IPS-15b (cell line): ENCODE data around the gene WNT4.

ENCODE experiments used
- H3K27me3 ChIP-seq: one replicate; pipeline ENCODE4 v1.6.1; 2013; ENCODE audit warnings: low read length; ENCODE audit not compliant: control insufficient read depth, insufficient read depth
- H3K36me3 ChIP-seq: one replicate; pipeline ENCODE4 v1.6.1; 2013; ENCODE audit warnings: low read length; ENCODE audit not compliant: control insufficient read depth, insufficient read depth
- H3K4me1 ChIP-seq: one replicate; pipeline ENCODE4 v1.6.1; 2013; ENCODE audit warnings: mild to moderate bottlenecking, low read length; ENCODE audit not compliant: control insufficient read depth, insufficient read depth
- H3K4me3 ChIP-seq: one replicate; pipeline ENCODE4 v1.5.1; 2013; ENCODE audit warnings: low read depth, low read length
- H3K9ac ChIP-seq: one replicate; pipeline ENCODE4 v1.6.1; 2013; ENCODE audit warnings: low read depth, mild to moderate bottlenecking, low read length
- H3K9me3 ChIP-seq: one replicate; pipeline ENCODE4 v1.6.1; 2013; ENCODE audit warnings: mild to moderate bottlenecking, low read length; ENCODE audit not compliant: control insufficient read depth, insufficient read depth

WNT4 gene

GRCh38 chr1:22124592-22125229, 18.2 kb downstream of the WNT4 start:
- H3K4me3 ChIP-seq = no peak overlapping the region
- no peaks in the 10 kb centered on the region for H3K9me3 ChIP-seq
- H3K9ac ChIP-seq = no peak overlapping the region

DNA sequence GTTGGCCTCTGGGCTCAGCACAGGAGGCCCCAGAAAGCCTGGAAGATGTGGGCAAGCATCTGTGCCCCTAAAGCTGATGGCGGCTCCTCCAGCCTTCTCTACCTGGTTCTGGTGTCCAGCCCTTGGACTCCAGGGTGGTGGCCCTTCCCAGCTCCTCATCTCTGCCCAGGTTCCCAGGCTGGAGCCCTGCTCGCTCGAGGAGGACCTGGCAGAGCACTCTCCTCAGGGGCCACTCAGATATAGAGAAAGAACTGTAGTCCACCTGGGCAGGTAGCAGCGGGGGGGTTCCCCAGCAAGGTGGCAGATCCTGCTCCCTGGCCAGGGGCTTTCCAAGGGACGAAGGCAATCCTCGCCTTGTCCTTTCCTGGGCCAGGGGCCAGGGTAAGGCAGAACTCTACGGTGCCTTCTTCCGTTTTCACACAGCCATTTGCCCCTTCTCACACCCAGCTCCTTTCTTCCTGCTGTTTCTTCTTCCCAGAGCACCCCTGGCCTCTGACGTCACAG, 18.9 kb downstream of the WNT4 start:
- Histone ChIP-seq H3K4me3 (no peak overlapping the region), H3K4me1 (peaks cover 12% of the 10 kb centered on the region), H3K9me3 (no peaks in the 10 kb centered on the region), H3K36me3 (peaks cover 11% of the 10 kb centered on the region), H3K27me3 (no peaks in the 10 kb centered on the region), H3K9ac (no peak overlapping the region)

More at GRCh38 chr1:22124592-22125229, 18.2 kb downstream of the WNT4 start:
- Histone ChIP-seq H3K4me1 (peaks cover 12% of the 10 kb centered on the region), H3K36me3 (peaks cover 13% of the 10 kb centered on the region), H3K27me3 (no peaks in the 10 kb centered on the region)

GRCh38 chr1:22123071-22123390, 19.9 kb downstream of the WNT4 start:
- H3K27me3 ChIP-seq = no peaks in the 10 kb centered on the region
- peaks cover 12% of the 10 kb centered on the region for H3K4me1 ChIP-seq
- H3K9ac ChIP-seq = no peak overlapping the region
- no peaks in the 10 kb centered on the region for H3K9me3 ChIP-seq
- peaks cover 11% of the 10 kb centered on the region for H3K36me3 ChIP-seq
- no peak overlapping the region for H3K4me3 ChIP-seq

DNA sequence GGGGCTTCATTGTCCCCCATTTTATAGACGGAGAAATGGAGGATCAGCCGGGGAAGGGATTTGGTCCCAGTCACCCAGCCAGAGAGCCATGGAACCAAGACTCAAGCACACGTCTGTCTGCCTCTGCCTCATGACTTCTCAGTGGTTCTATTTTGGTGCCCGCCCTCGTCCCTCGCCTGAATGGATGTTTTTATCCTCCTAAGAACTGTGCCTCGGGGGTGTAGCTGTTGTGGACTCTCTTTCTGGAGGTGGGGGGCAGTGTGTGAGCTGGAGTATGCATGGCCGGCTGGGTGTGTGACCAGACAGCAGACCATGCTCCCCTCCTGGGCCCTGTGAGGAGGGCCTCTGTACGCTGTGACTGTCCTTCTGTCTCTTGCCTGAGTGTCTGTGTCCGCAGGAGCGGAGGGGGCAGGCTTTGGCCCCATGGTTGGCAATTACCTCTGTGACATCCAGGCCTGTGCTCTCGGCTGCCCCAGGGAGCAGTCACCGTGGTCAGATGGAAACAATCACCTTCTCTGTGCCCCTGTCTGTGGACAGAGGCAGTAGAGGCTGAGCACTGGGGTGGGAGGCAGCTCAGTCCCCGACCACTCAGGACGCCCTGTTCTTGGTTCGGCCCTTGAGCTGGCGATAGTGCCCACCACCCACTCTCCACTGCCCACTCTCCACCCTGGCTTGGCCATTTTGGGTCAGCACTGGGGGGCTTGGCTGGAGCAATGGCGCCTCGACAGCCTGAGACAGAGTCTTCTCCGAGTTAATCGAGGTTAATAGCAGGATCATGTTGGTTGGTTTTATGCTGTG, 20.4 kb downstream of the WNT4 start:
- Histone ChIP-seq H3K9me3 (no peaks in the 10 kb centered on the region), H3K9ac (no peak overlapping the region), H3K36me3 (peaks cover 11% of the 10 kb centered on the region)

DNA sequence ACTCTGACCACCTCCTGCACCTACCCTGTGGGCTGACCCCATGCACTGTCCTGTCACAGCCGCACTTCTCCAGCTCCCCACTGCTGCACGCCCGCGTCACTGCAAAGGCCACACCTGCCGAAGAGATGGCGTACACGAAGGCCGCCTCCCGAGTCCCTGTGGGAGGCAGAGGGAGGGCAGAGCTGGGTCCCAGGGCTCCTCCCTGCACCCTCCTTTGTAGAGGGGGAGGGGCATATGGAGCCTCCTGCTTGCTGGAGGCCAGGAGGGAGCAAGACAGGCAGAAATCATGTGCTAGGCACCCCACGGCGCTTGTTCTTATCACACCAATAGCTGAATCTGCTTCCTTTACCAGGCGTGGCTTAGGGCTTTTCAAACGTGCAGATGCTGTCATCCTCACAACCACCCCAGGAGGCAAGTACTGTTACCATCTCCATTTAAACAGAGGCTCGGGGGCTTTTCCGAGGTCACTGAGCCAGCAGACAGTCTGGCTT, 21.4 kb downstream of the WNT4 start:
- Histone ChIP-seq H3K4me3 (no peak overlapping the region), H3K27me3 (no peaks in the 10 kb centered on the region), H3K9ac (no peak overlapping the region), H3K36me3 (peaks cover 11% of the 10 kb centered on the region), H3K9me3 (no peaks in the 10 kb centered on the region), H3K4me1 (peaks cover 12% of the 10 kb centered on the region)

More for the DNA sequence above, 20.4 kb downstream of the WNT4 start:
- peaks cover 12% of the 10 kb centered on the region for H3K4me1 ChIP-seq
- no peak overlapping the region for H3K4me3 ChIP-seq
- no peaks in the 10 kb centered on the region for H3K27me3 ChIP-seq

DNA sequence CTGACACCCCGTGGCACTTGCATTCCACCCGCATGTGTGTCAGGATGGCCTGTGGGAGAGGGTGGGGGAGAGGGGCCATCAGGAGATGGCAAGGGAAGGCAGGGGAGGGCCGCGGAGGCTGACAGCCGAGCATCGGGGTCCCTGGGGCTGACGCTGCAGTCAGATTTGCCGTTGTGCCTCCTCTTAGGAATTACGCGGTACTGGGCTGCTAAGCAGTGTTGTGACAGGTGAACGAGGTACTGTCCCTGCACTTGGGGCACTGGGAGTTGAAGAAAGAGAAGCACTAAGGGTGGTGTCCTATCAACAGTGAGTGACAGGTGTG, 22.5 kb downstream of the WNT4 start:
- Histone ChIP-seq H3K4me3 (no peak overlapping the region), H3K9me3 (no peaks in the 10 kb centered on the region), H3K9ac (no peak overlapping the region), H3K4me1 (peaks cover 14% of the 10 kb centered on the region), H3K36me3 (peaks cover 11% of the 10 kb centered on the region), H3K27me3 (no peaks in the 10 kb centered on the region)

- Histone ChIP-seq H3K36me3 (peaks cover 11% of the 10 kb centered on the region), H3K27me3 (no peaks in the 10 kb centered on the region)
Observed at GRCh38 chr1:22119626-22120468, 23.1 kb downstream of the WNT4 start.

DNA sequence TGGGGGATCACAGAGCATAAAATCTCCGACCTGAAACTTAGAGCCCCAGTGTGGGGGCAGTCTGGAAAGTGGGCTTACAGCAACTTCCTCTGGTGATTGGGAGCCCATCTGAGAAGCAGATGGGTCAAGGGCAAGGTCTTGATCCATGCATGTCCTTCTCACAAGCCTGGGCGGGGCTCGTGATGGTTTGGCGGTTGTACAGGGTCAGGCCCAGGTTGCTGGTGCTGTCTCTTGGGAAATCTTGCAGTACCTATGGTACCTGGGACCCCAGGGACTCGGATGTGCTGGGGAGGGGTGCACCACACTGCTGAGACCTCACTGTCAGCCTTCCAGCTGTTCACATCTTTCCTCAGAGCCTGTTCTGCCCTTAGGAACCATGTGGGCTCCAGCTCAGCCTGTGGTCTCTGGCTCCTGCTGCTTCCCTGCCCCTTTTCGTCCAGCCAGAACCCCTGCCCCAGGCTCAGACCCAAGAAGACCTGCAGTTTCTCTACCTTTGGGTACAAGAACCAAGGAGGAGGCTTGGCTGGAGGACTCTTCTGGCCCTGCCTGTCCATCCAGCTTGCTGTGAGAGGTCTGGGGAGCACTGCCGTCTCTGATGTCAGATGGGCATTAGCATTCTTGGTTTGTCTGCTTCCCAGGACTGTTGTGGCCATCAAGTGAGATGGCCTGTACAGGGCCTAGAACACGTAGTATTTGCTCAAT, 24.5 kb downstream of the WNT4 start:
- no peaks in the 10 kb centered on the region for H3K9me3 ChIP-seq
- H3K4me1 ChIP-seq = peaks cover 16% of the 10 kb centered on the region
- peaks cover 11% of the 10 kb centered on the region for H3K36me3 ChIP-seq
- no peaks in the 10 kb centered on the region for H3K27me3 ChIP-seq
- no peak overlapping the region for H3K9ac ChIP-seq
- H3K4me3 ChIP-seq = no peak overlapping the region

More at GRCh38 chr1:22119626-22120468, 23.1 kb downstream of the WNT4 start:
- H3K4me1 ChIP-seq = peaks cover 14% of the 10 kb centered on the region
- H3K9me3 ChIP-seq = no peaks in the 10 kb centered on the region
- no peak overlapping the region for H3K4me3 ChIP-seq
- no peak overlapping the region for H3K9ac ChIP-seq

GRCh38 chr1:22117851-22118250, 25.0 kb downstream of the WNT4 start:
- no peaks in the 10 kb centered on the region for H3K27me3 ChIP-seq
- peaks cover 16% of the 10 kb centered on the region for H3K4me1 ChIP-seq
- no peak overlapping the region for H3K4me3 ChIP-seq
- H3K36me3 ChIP-seq = peaks cover 11% of the 10 kb centered on the region
- H3K9me3 ChIP-seq = no peaks in the 10 kb centered on the region
- no peak overlapping the region for H3K9ac ChIP-seq

DNA sequence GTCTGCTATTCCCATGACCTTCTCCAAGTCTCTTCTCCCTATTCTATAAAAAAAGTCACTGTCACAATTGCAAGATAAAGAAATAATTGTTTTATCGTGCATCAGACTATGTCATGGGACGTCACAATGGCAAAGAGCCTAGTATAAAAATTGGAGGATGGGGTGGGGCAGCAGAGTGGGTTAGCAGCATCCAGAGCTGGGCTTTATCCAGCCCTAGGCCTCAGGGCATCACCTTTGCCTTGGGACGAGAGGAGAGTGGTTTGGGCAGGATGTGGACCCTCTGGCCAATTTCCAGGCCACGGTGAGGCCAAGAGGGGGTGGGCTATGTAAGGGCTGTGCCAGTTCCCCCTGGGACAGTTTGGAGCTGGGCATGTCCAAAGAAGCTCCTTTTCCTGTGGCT, 25.7 kb downstream of the WNT4 start:
- peaks cover 9% of the 10 kb centered on the region for H3K36me3 ChIP-seq
- H3K27me3 ChIP-seq = no peaks in the 10 kb centered on the region
- no peak overlapping the region for H3K9ac ChIP-seq
- H3K4me3 ChIP-seq = no peak overlapping the region
- peaks cover 13% of the 10 kb centered on the region for H3K4me1 ChIP-seq
- no peaks in the 10 kb centered on the region for H3K9me3 ChIP-seq

- H3K27me3 ChIP-seq = no peaks in the 10 kb centered on the region
Observed at GRCh38 chr1:22115286-22115685, 27.6 kb downstream of the WNT4 start.

More at GRCh38 chr1:22115286-22115685, 27.6 kb downstream of the WNT4 start:
- no peak overlapping the region for H3K9ac ChIP-seq
- peaks cover 4% of the 10 kb centered on the region for H3K36me3 ChIP-seq
- no peak overlapping the region for H3K4me3 ChIP-seq
- H3K4me1 ChIP-seq = peaks cover 4% of the 10 kb centered on the region
- H3K9me3 ChIP-seq = no peaks in the 10 kb centered on the region
